ENCODE measurements around the gene ARHGEF17. TPM values are rescaled to one million over a fixed set of nuclear protein-coding genes. Genes with fewer than 3 reads are reported as not detected.

ARHGEF17 gene
- total RNA-seq, 2 experiments from 2014 or later, result 0.19 TPM; not detected in 1

DNA sequence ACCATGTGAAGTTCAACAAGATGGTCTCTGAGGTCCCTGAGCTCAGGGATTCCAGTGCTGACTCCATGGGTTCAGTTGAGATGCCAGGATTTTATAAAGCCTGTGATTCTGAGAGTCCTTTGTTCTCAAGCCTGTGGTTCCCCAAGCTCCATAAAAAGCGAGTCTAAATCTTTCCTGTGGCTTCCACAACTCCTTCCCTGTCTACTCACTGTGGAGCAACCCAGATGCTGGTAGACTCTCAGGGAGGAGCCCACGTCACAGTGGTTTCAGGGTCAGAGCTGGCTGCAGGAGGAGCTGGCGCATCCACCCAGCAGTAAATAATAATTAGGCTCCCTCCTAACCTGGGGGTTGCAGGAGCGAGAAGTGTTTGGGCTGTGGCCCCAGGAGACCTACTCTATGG, 66.1 kb downstream of the ARHGEF17 start:
- H3K4me1 Mint-ChIP-seq (ENCODE audit: low read depth), result peaks cover 28% of the 10 kb centered on the region
- peaks cover 4% of the 10 kb centered on the region for H3K36me3 Mint-ChIP-seq (ENCODE audit: low read depth)
- H3K27me3 Mint-ChIP-seq (ENCODE audit: low read depth), result no peaks in the 10 kb centered on the region
- intact Hi-C loops (cut with micrococcal nuclease), result loop anchor here (10.0 kb wide), 1 partner anchor 391 kb away; the partner anchor contains the start of gene RAB6A
- no peak overlapping the region for H3K27ac Mint-ChIP-seq
- DNase-seq, result no peak
- CTCF ChIA-PET, result interaction anchor here (2.8 to 5.1 kb wide), 2 partner anchors 14 to 23 kb away, joined by 13 to 36 read pairs; no protein-coding TSS in a partner anchor
- no peak overlapping the region for H3K4me3 Mint-ChIP-seq
- no peaks in the 10 kb centered on the region for H3K9me3 Mint-ChIP-seq

DNA sequence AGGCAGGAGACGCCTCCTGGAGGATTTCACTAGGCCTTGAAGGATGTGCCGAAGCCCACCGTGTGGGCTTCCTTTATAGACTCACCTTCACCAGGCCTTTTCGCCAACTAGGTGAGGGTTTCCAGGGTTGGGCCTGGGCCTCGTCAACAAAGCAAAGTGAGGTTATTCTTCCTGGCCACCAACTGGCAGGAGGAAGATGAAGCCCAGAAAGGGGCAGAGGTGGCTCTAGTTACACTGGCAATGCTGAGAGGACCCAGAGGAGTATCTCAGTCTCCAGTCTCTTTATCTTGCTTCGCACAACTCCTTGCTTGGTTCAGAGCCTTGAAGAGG, 67.7 kb downstream of the ARHGEF17 start:
- H3K27ac Mint-ChIP-seq, result peak overlapping the region; percentile 69
- CTCF ChIA-PET, result interaction anchor here (1.1 to 5.1 kb wide), 2 partner anchors 8 to 25 kb away, joined by 3 to 36 read pairs; no protein-coding TSS in a partner anchor
- intact Hi-C loops (cut with micrococcal nuclease), result loop anchor here (1.0 to 10.0 kb wide), 10 partner anchors 18 to 502 kb away; partner anchors contain the start of genes COA4, FAM168A, FCHSD2 and MRPL48
- DNase-seq, result no peak
- H3K4me3 Mint-ChIP-seq, result peak overlapping the region; percentile 92
- H3K4me1 Mint-ChIP-seq (ENCODE audit: low read depth), result peaks cover 41% of the 10 kb centered on the region
- no peaks in the 10 kb centered on the region for H3K27me3 Mint-ChIP-seq (ENCODE audit: low read depth)
- no peaks in the 10 kb centered on the region for H3K9me3 Mint-ChIP-seq
- H3K36me3 Mint-ChIP-seq (ENCODE audit: low read depth), result peaks cover 4% of the 10 kb centered on the region

DNA sequence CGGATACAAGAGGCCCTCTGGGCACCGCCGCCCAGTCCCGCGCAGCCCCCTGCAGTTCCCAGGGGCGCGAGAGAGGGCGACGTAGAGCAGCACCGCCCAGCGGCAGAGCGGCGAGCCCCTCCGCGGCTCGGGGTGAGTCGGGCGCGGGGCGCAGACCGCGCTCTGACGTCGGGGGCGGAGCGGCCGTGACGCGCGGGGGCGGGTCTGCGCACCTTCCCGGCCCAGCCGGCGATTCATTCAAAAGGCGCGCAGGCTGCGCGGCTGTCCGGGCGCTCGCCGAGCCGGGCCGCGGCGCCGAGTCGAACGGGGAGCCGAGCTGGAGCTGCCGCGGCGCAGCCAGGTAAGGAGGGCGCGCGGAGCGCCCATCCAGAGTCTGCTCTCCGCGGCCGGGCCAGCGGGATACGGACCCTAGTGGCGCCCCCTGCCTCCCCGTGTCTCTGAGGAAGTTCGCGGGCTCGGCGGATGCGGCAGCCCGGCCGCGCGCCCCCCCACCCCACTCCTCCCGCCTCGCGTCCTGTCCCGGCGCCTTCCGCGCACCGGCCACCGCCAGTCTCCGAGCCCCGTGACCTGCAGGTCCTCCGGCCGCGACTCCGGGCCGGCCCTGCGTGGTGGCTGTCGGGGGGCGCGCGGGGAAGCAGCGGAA, 68.2 kb downstream of the ARHGEF17 start, which contains the start of gene RELT:
Gene RELT, plus strand, starts transcription at position 240 of the 643 bp plus-strand sequence. CDS start 12,738 bp downstream, outside the sequence.
- no peaks in the 10 kb centered on the region for H3K9me3 Mint-ChIP-seq
- H3K4me3 Mint-ChIP-seq, result peak within 1 kb of the TSS; percentile 92
- H3K27me3 Mint-ChIP-seq (ENCODE audit: low read depth), result no peaks in the 10 kb centered on the region
- DNase-seq, result peak; percentile 91
- intact Hi-C loops (cut with micrococcal nuclease), result loop anchor here (1.0 to 10.0 kb wide), 10 partner anchors 17 to 501 kb away; partner anchors contain the start of genes COA4, FAM168A, FCHSD2 and MRPL48
- H3K4me1 Mint-ChIP-seq (ENCODE audit: low read depth), result peaks cover 45% of the 10 kb centered on the region
- peaks cover 4% of the 10 kb centered on the region for H3K36me3 Mint-ChIP-seq (ENCODE audit: low read depth)
- CTCF ChIA-PET, result interaction anchor here (0.6 to 5.1 kb wide), 3 partner anchors 17 to 1270 kb away, joined by 3 to 36 read pairs (median 7); no protein-coding TSS in a partner anchor
- H3K27ac Mint-ChIP-seq, result peak within 1 kb of the TSS; percentile 91

- intact Hi-C loops (cut with micrococcal nuclease), result loop anchor here (1.0 to 10.0 kb wide), 10 partner anchors 16 to 500 kb away; partner anchors contain the start of genes COA4, FAM168A, FCHSD2 and MRPL48
- H3K4me1 Mint-ChIP-seq (ENCODE audit: low read depth), result peaks cover 46% of the 10 kb centered on the region
These were observed 68.9 kb downstream of the ARHGEF17 start for GRCh38 chr11:73376803-73377629.

GRCh38 chr11:73379189-73379880, 71.3 kb downstream of the ARHGEF17 start:
- CTCF ChIA-PET, result interaction anchor here (1.0 to 1.9 kb wide), 2 partner anchors 28 to 44 kb away, joined by 4 to 5 read pairs; no protein-coding TSS in a partner anchor
- intact Hi-C loops (cut with micrococcal nuclease), result loop anchor here (5.0 to 10.0 kb wide), 3 partner anchors 385 to 498 kb away; partner anchors contain the start of genes COA4, MRPL48, PAAF1 and RAB6A
- no peaks in the 10 kb centered on the region for H3K27me3 Mint-ChIP-seq (ENCODE audit: low read depth)
- no peaks in the 10 kb centered on the region for H3K9me3 Mint-ChIP-seq
- no peak for DNase-seq
- H3K4me1 Mint-ChIP-seq (ENCODE audit: low read depth), result peaks cover 69% of the 10 kb centered on the region
- H3K27ac Mint-ChIP-seq, result no peak overlapping the region
- peaks cover 4% of the 10 kb centered on the region for H3K36me3 Mint-ChIP-seq (ENCODE audit: low read depth)
- no peak overlapping the region for H3K4me3 Mint-ChIP-seq

More at GRCh38 chr11:73376803-73377629, 68.9 kb downstream of the ARHGEF17 start:
- Mint-ChIP-seq H3K4me3 (peak overlapping the region; percentile 92), H3K36me3 (ENCODE audit: low read depth) (peaks cover 4% of the 10 kb centered on the region), H3K9me3 (no peaks in the 10 kb centered on the region), H3K27me3 (ENCODE audit: low read depth) (no peaks in the 10 kb centered on the region), H3K27ac (peak overlapping the region; percentile 91)
- DNase-seq, result peak; percentile 85
- CTCF ChIA-PET, result interaction anchor here (0.6 to 5.1 kb wide), 6 partner anchors 16 to 1269 kb away, joined by 3 to 36 read pairs (median 3); no protein-coding TSS in a partner anchor

DNA sequence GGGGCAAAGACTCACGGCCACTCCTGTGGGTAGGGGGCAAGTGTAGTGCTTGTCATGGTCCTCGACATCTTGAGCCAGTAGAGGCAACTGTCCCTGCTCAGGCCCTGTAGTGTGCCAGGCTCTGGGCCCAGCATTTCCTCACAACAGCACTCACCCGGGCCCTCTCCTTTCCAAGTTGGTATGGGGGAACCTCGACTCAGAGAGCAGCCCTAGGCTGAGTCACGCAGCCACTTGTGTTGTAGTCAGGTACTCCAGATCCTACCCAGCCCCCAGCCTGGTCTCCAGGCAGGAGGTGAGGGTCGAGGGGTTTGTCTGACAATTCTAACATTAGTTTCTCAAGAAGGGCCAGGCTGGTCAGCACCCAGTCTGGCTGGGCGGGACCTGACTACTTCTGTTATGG, 72.3 kb downstream of the ARHGEF17 start:
- Mint-ChIP-seq H3K27ac (no peak overlapping the region), H3K9me3 (no peaks in the 10 kb centered on the region), H3K4me3 (no peak overlapping the region), H3K27me3 (ENCODE audit: low read depth) (no peaks in the 10 kb centered on the region), H3K36me3 (ENCODE audit: low read depth) (peaks cover 4% of the 10 kb centered on the region), H3K4me1 (ENCODE audit: low read depth) (peaks cover 77% of the 10 kb centered on the region)
- no peak for DNase-seq
- intact Hi-C loops (cut with micrococcal nuclease), result no loop called here
- CTCF ChIA-PET, result interaction anchor here (1.9 kb wide), 1 partner anchor 45 kb away, joined by 4 read pairs; no protein-coding TSS in a partner anchor

DNA sequence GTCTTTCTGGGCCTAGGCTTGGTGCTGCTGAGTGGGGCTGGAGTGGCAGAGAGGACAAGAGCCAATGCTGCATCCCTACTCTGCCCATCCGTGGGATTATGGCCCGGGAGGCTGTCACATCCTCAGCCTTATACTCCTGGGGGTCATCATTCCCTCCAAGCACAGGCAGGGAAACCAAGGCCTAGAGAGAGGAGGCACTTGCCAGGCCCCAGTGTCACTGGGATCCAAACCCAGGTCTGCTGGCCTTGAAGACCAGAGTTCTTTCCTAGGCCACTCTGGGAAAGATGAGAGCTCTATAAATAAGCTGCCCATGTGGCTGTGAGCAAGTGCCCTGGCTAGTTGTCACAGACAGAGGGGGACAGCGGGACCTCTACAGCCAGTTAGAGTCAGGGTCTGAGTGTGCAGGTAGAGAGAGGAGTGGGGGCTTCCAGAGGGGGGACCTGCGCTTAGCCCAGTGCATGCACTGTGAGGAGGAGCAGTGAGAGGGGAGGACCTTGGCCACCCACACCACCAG, 72.9 kb downstream of the ARHGEF17 start:
- DNase-seq, result no peak
- Mint-ChIP-seq H3K4me1 (ENCODE audit: low read depth) (peaks cover 76% of the 10 kb centered on the region), H3K4me3 (no peak overlapping the region), H3K36me3 (ENCODE audit: low read depth) (peaks cover 5% of the 10 kb centered on the region), H3K27me3 (ENCODE audit: low read depth) (no peaks in the 10 kb centered on the region), H3K27ac (no peak overlapping the region), H3K9me3 (no peaks in the 10 kb centered on the region)
- CTCF ChIA-PET, result no interaction called here
- intact Hi-C loops (cut with micrococcal nuclease), result no loop called here

GRCh38 chr11:73381589-73381988, 73.5 kb downstream of the ARHGEF17 start:
- H3K27me3 Mint-ChIP-seq (ENCODE audit: low read depth), result no peaks in the 10 kb centered on the region
- CTCF ChIA-PET, result interaction anchor here (2.0 kb wide), 1 partner anchor 31 kb away, joined by 12 read pairs; no protein-coding TSS in a partner anchor
- intact Hi-C loops (cut with micrococcal nuclease), result no loop called here
- peaks cover 81% of the 10 kb centered on the region for H3K4me1 Mint-ChIP-seq (ENCODE audit: low read depth)
- no peak overlapping the region for H3K4me3 Mint-ChIP-seq
- DNase-seq, result no peak
- no peak overlapping the region for H3K27ac Mint-ChIP-seq
- H3K36me3 Mint-ChIP-seq (ENCODE audit: low read depth), result peaks cover 5% of the 10 kb centered on the region
- no peaks in the 10 kb centered on the region for H3K9me3 Mint-ChIP-seq

GRCh38 chr11:73382183-73382582, 74.1 kb downstream of the ARHGEF17 start:
- H3K4me1 Mint-ChIP-seq (ENCODE audit: low read depth), result peaks cover 82% of the 10 kb centered on the region
- no peak for DNase-seq
- no peaks in the 10 kb centered on the region for H3K27me3 Mint-ChIP-seq (ENCODE audit: low read depth)
- no peak overlapping the region for H3K27ac Mint-ChIP-seq
- CTCF ChIA-PET, result interaction anchor here (1.3 to 2.0 kb wide), 2 partner anchors 14 to 31 kb away, joined by 3 to 12 read pairs; no protein-coding TSS in a partner anchor
- no peak overlapping the region for H3K4me3 Mint-ChIP-seq
- no peaks in the 10 kb centered on the region for H3K9me3 Mint-ChIP-seq
- intact Hi-C loops (cut with micrococcal nuclease), result no loop called here
- H3K36me3 Mint-ChIP-seq (ENCODE audit: low read depth), result peaks cover 3% of the 10 kb centered on the region

DNA sequence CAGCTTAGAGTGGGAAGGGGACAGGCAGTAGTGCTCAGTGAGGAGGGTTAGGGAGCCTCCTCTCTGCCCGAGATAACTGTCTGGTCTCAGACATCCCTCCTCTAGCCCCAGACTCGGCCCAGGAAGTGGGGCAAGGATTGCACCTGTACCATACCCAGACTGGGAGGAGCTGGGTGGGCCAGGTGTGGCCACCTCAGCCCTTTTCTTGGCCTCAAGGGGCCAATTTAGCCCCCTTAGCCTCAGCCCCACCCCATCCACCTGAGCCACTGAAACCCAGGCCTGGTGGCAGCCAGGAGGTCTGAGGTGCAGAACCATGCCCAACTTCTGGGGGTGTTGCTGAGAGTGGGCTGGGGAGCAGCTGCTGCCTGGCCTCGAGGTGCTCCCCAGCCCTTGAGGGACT, 74.7 kb downstream of the ARHGEF17 start:
- Mint-ChIP-seq H3K4me3 (no peak overlapping the region), H3K9me3 (no peaks in the 10 kb centered on the region), H3K27me3 (ENCODE audit: low read depth) (no peaks in the 10 kb centered on the region), H3K4me1 (ENCODE audit: low read depth) (peaks cover 80% of the 10 kb centered on the region), H3K36me3 (ENCODE audit: low read depth) (peaks cover 2% of the 10 kb centered on the region), H3K27ac (no peak overlapping the region)
- DNase-seq, result no peak
- CTCF ChIA-PET, result interaction anchor here (1.1 to 2.0 kb wide), 3 partner anchors 10 to 32 kb away, joined by 3 to 12 read pairs (median 3); no protein-coding TSS in a partner anchor
- intact Hi-C loops (cut with micrococcal nuclease), result no loop called here
